ENCODE results near the gene PCBP3. TPM values are rescaled to one million over a fixed set of nuclear protein-coding genes. Genes with fewer than 3 reads are reported as not detected.
A peak's percentile ranks its signal among the peaks of the same experiment; 100 is the strongest.

PCBP3 gene
- total RNA-seq, 2 experiments from 2014 or later = 0.66 to 1.3 TPM

DNA sequence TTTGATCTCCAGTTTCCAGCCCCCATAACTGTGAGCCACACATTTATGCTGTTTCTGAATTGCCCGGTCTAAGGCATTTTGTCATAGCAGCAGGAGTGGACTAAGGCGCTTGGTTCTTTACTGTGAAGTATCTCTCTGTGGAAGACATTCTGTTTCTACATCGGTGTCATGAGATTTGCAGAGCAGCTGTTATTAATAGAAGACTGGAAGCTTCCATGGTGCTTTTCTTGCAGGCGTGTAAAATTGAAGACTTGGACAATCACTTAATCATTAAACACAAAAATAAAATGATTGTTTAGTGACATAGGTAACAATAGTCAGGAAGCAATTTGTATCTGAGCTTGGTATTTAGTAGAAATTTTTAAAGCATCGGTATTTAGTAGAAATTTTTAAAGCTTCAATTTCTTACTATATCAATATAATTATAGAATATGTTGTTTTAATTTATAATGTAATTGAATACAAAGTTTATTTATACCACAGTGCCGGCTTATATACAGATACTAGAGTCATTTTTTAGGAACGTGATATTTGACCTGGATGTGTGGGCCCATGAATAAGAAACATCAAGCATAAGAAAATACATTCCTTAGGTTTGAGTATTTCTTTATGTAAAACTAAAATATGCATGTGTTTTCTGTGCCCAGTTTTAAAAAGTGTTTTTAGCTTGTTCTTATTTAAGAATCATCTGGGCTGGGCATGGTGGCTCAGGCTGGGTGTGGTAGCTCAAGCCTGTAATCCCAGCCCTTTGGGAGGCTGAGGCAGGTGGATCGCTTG is 277.5 kb downstream of the PCBP3 start:
- Mint-ChIP-seq H3K9me3 (no peaks in the 10 kb centered on the region), H3K27me3 (no peaks in the 10 kb centered on the region), H3K27ac (no peak overlapping the region), H3K4me1 (peaks cover 6% of the 10 kb centered on the region), H3K4me3 (no peak overlapping the region), H3K36me3 (no peaks in the 10 kb centered on the region)
- DNase-seq = no peak

- no peaks in the 10 kb centered on the region for H3K36me3 Mint-ChIP-seq
- no peak overlapping the region for H3K27ac Mint-ChIP-seq
- no peaks in the 10 kb centered on the region for H3K27me3 Mint-ChIP-seq
- DNase-seq = no peak
- H3K4me3 Mint-ChIP-seq = no peak overlapping the region
- H3K4me1 Mint-ChIP-seq = peaks cover 5% of the 10 kb centered on the region
- H3K9me3 Mint-ChIP-seq = no peaks in the 10 kb centered on the region
These were observed 278.4 kb downstream of the PCBP3 start for GRCh38 chr21:45921917-45922316.

DNA sequence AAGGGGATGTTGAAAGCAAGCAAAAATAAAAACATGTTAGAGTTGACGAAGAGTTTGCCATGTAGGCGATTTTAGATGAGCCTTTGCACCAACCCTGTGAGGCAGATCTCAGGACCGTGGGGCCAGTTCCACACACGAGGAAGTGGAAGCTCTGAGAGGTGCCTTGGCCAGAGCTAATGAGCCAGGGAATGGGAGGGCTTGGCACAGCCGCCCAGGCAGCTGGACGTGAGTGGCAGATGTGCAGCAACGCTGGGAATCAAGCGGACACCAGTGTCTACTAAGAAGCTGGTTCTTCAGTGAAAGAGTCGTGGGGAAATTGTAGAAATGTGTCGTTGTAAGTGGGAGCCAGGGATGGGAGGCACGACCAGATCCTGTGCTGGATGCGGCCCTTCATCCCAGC is 279.1 kb downstream of the PCBP3 start:
- peaks cover 4% of the 10 kb centered on the region for H3K4me1 Mint-ChIP-seq
- no peaks in the 10 kb centered on the region for H3K9me3 Mint-ChIP-seq
- no peaks in the 10 kb centered on the region for H3K36me3 Mint-ChIP-seq
- no peaks in the 10 kb centered on the region for H3K27me3 Mint-ChIP-seq
- H3K4me3 Mint-ChIP-seq = no peak overlapping the region
- no peak overlapping the region for H3K27ac Mint-ChIP-seq
- no peak for DNase-seq

DNA sequence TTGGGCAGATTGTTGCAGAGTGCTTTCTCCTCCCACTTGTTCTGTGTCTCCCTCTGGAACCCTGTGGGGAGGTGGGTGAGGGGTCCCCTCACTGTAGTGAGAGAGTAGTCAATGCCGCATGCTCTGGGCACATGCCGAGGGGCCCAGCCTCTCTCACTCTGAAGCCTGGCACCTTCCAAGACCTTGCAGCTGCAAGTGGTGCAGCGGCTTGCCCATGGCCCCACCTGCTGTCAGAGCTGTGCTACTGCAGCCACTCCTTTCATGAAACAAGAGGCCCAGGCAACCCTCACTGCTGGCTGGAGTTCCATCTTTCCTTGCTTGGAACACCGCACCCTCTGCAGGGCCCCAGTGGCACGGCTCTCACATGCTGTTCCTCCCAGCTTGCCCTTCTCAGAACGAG is 279.6 kb downstream of the PCBP3 start:
- H3K27ac Mint-ChIP-seq = no peak overlapping the region
- peak; percentile 55 for DNase-seq

GRCh38 chr21:45926281-45926680 is 282.8 kb downstream of the PCBP3 start:
- peaks cover 6% of the 10 kb centered on the region for H3K4me1 Mint-ChIP-seq
- H3K27me3 Mint-ChIP-seq = no peaks in the 10 kb centered on the region
- no peaks in the 10 kb centered on the region for H3K36me3 Mint-ChIP-seq
- no peaks in the 10 kb centered on the region for H3K9me3 Mint-ChIP-seq
- no peak overlapping the region for H3K4me3 Mint-ChIP-seq
- no peak overlapping the region for H3K27ac Mint-ChIP-seq
- no peak for DNase-seq

More for the DNA sequence above, 279.6 kb downstream of the PCBP3 start:
- Mint-ChIP-seq H3K36me3 (no peaks in the 10 kb centered on the region), H3K4me1 (peaks cover 6% of the 10 kb centered on the region), H3K9me3 (no peaks in the 10 kb centered on the region), H3K27me3 (no peaks in the 10 kb centered on the region), H3K4me3 (no peak overlapping the region)

GRCh38 chr21:45927032-45927431 is 283.5 kb downstream of the PCBP3 start:
- no peaks in the 10 kb centered on the region for H3K36me3 Mint-ChIP-seq
- H3K27ac Mint-ChIP-seq = no peak overlapping the region
- H3K4me1 Mint-ChIP-seq = peaks cover 6% of the 10 kb centered on the region
- no peaks in the 10 kb centered on the region for H3K9me3 Mint-ChIP-seq
- H3K4me3 Mint-ChIP-seq = no peak overlapping the region
- no peaks in the 10 kb centered on the region for H3K27me3 Mint-ChIP-seq
- DNase-seq = no peak

GRCh38 chr21:45927851-45928850 is 284.6 kb downstream of the PCBP3 start:
- Mint-ChIP-seq H3K27ac (no peak overlapping the region), H3K4me3 (no peak overlapping the region), H3K27me3 (no peaks in the 10 kb centered on the region), H3K9me3 (no peaks in the 10 kb centered on the region), H3K4me1 (peaks cover 3% of the 10 kb centered on the region), H3K36me3 (no peaks in the 10 kb centered on the region)
- no peak for DNase-seq

GRCh38 chr21:45929449-45929848 is 285.9 kb downstream of the PCBP3 start:
- Mint-ChIP-seq H3K4me3 (no peak overlapping the region), H3K4me1 (peaks cover 3% of the 10 kb centered on the region), H3K36me3 (no peaks in the 10 kb centered on the region), H3K27me3 (no peaks in the 10 kb centered on the region), H3K9me3 (no peaks in the 10 kb centered on the region), H3K27ac (no peak overlapping the region)
- DNase-seq = no peak

DNA sequence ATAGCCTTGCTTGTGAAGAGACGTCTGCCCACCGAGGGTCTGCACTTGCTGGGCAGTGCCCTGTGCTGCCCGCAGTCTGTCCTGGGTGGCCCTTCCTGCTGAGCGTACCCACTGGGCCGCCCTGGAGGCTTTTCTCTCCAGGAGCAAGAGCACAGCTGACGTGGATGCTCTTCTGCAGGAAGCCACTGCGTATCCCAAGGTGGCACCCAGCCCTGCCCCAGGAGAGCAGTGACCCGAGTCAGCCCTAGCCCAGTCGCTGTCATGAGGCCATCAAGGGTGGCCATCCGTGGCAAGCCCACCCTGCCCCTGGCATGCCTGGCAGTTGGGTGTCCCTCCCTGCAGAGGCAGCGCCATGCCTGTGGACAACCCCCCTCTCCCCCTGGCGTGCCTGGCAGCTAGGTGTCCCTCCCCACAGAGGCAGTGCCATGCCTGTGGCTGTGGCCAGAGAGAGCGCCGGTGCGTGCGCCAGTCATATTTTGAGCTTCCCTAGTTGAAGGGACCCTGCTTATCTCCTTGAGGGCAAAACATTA is 286.8 kb downstream of the PCBP3 start:
- no peaks in the 10 kb centered on the region for H3K9me3 Mint-ChIP-seq
- no peak overlapping the region for H3K4me3 Mint-ChIP-seq
- DNase-seq = no peak
- no peak overlapping the region for H3K27ac Mint-ChIP-seq
- H3K4me1 Mint-ChIP-seq = peaks cover 3% of the 10 kb centered on the region
- no peaks in the 10 kb centered on the region for H3K27me3 Mint-ChIP-seq
- H3K36me3 Mint-ChIP-seq = no peaks in the 10 kb centered on the region

DNA sequence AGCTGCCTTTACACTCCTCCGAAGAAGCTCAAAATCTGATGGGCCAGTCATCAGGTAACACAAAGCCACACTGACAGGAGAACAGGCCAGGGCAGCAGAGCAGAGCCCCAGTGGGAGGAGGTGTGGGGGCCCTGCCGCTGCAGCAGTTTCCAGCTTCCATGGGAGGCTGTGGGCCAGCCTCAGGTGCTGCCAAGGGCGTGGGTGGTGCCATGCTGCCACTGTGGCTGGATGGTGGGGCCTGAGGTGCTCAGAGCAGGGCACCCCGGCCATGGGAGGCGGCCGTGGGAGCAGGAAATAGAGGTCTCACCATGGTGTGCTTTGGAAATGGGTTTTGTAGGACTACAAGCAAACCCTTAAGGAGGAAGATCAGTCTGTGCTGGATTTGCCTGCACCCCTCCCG is 287.3 kb downstream of the PCBP3 start:
- Mint-ChIP-seq H3K27me3 (no peaks in the 10 kb centered on the region), H3K27ac (no peak overlapping the region), H3K36me3 (no peaks in the 10 kb centered on the region), H3K9me3 (peaks cover 2% of the 10 kb centered on the region), H3K4me3 (no peak overlapping the region), H3K4me1 (peaks cover 3% of the 10 kb centered on the region)
- DNase-seq = no peak

DNA sequence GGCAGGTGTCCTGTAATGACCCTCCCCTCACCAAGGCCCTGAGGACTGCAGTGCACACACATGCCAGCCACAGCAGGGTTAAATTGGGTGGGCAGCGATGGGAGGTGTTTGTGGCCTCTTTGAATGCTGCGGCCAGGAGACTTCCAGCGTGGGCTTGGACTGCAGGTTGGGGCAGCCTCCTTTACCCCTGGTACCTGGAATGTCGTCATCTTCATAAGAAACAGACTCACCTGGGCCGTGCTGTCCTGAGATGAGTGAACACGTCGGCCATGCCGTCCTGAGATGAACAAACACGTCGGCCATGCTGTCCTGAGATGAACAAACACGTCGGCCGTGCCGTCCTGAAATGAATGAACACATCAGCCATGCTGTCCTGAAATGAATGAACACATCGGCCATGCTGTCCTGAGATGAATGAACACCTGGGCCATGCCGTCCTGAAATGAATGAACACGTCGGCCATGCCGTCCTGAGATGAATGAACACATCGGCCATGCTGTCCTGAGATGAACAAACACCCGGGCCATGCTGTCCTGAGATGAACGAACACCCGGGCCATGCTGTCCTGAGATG is 288.0 kb downstream of the PCBP3 start:
- no peaks in the 10 kb centered on the region for H3K27me3 Mint-ChIP-seq
- no peak for DNase-seq
- peaks cover 2% of the 10 kb centered on the region for H3K9me3 Mint-ChIP-seq
- no peaks in the 10 kb centered on the region for H3K36me3 Mint-ChIP-seq
- H3K4me3 Mint-ChIP-seq = no peak overlapping the region
- H3K27ac Mint-ChIP-seq = no peak overlapping the region
- peaks cover 3% of the 10 kb centered on the region for H3K4me1 Mint-ChIP-seq

DNA sequence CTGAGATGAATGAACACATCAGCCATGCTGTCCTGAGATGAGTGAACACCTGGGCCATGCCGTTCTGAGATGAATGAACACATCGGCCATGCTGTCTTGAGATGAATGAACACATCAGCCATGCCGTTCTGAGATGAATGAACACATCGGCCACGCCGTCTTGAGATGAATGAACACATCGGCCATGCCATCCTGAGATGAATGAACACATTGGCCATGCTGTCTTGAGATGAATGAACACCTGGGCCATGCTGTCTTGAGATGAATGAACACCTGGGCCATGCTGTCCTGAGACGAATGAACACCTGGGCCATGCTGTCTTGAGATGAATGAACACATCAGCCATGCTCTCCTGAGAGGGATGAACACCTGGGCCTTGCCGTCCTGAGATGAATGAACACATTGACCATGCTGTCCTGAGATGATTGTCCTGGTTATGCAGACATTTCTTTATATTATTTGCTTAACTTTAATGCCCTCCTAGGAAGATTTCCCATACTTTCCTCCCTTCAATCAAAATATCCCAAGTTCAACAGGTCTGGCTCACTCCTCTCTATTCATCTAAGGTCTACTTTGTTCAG is 289.5 kb downstream of the PCBP3 start:
- Mint-ChIP-seq H3K4me3 (no peak overlapping the region), H3K4me1 (no peaks in the 10 kb centered on the region), H3K36me3 (no peaks in the 10 kb centered on the region), H3K27ac (no peak overlapping the region), H3K9me3 (peaks cover 2% of the 10 kb centered on the region), H3K27me3 (no peaks in the 10 kb centered on the region)
- DNase-seq = no peak

GRCh38 chr21:45934085-45934484 is 290.6 kb downstream of the PCBP3 start:
- Mint-ChIP-seq H3K9me3 (peaks cover 2% of the 10 kb centered on the region), H3K27ac (no peak overlapping the region), H3K4me3 (no peak overlapping the region), H3K36me3 (no peaks in the 10 kb centered on the region), H3K4me1 (no peaks in the 10 kb centered on the region), H3K27me3 (no peaks in the 10 kb centered on the region)
- no peak for DNase-seq

GRCh38 chr21:45934554-45934953 is 291.0 kb downstream of the PCBP3 start:
- Mint-ChIP-seq H3K4me1 (no peaks in the 10 kb centered on the region), H3K4me3 (no peak overlapping the region), H3K27me3 (no peaks in the 10 kb centered on the region), H3K36me3 (no peaks in the 10 kb centered on the region), H3K27ac (no peak overlapping the region), H3K9me3 (peaks cover 2% of the 10 kb centered on the region)
- no peak for DNase-seq

DNA sequence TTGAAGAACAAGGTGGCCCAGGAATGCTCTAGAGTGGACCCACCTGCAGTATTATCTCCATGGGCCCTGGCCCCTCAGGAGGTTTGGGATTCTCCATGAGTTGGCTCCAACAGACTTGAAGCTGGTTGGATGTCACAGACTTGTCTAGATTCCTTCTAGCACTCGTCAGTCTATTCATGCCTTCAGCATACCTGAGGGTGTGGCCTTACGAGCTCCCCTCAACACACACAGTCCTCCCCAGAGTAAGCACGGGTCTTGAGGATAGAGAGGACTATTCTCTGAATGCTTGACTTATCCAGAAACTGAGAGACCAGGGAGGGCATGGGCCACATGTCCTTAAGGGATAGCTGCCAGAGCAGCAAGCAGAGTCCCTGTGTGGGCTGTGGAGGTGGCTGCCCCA is 292.1 kb downstream of the PCBP3 start:
- H3K36me3 Mint-ChIP-seq = no peaks in the 10 kb centered on the region
- no peaks in the 10 kb centered on the region for H3K27me3 Mint-ChIP-seq
- no peak for DNase-seq
- peaks cover 2% of the 10 kb centered on the region for H3K9me3 Mint-ChIP-seq
- no peak overlapping the region for H3K27ac Mint-ChIP-seq
- H3K4me1 Mint-ChIP-seq = no peaks in the 10 kb centered on the region
- H3K4me3 Mint-ChIP-seq = no peak overlapping the region

Measured in activated naive CD8-positive, alpha-beta T cell treated with anti-CD3 and anti-CD28 coated beads for 36 hours (primary cell).